ENCODE results near the gene IGF2BP2. TPM values are rescaled to one million over a fixed set of nuclear protein-coding genes. Genes with fewer than 3 reads are reported as not detected.
A peak's percentile ranks its signal among the peaks of the same experiment; 100 is the strongest.

Gene IGF2BP2
- total RNA-seq, 1 donor, result 67.8 TPM

- H3K4me3 ChIP-seq (ENCODE audit: low read depth, low read length), result no peak overlapping the region
- DNase-seq (ENCODE audit: low read depth), result peak; percentile 39
- TF ChIP-seq CTCF (IDR thresholded peaks at IDR 0.05; ENCODE audit: insufficient read depth, low read depth, low read length), result no peak
Observed at GRCh38 chr3:185693985-185694653, 130.7 kb downstream of the IGF2BP2 start.

GRCh38 chr3:185691622-185692021, 133.2 kb downstream of the IGF2BP2 start:
- DNase-seq (ENCODE audit: low read depth), result no peak
- no peak overlapping the region for H3K4me3 ChIP-seq (ENCODE audit: low read depth, low read length)
- no peak for TF ChIP-seq CTCF (IDR thresholded peaks at IDR 0.05; ENCODE audit: insufficient read depth, low read depth, low read length)

- peak; percentile 40 for DNase-seq (ENCODE audit: low read depth)
- no peak for TF ChIP-seq CTCF (IDR thresholded peaks at IDR 0.05; ENCODE audit: insufficient read depth, low read depth, low read length)
- no peak overlapping the region for H3K4me3 ChIP-seq (ENCODE audit: low read depth, low read length)
Observed at GRCh38 chr3:185687271-185687878, 137.5 kb downstream of the IGF2BP2 start.

- TF ChIP-seq CTCF (IDR thresholded peaks at IDR 0.05; ENCODE audit: insufficient read depth, low read depth, low read length), result no peak
- no peak overlapping the region for H3K4me3 ChIP-seq (ENCODE audit: low read depth, low read length)
- DNase-seq (ENCODE audit: low read depth), result no peak
Observed at GRCh38 chr3:185685231-185686035, 139.4 kb downstream of the IGF2BP2 start.

GRCh38 chr3:185680231-185680630, 144.6 kb downstream of the IGF2BP2 start:
- no peak for TF ChIP-seq CTCF (IDR thresholded peaks at IDR 0.05; ENCODE audit: insufficient read depth, low read depth, low read length)
- DNase-seq (ENCODE audit: low read depth), result peak; percentile 28

GRCh38 chr3:185678027-185678426, 146.8 kb downstream of the IGF2BP2 start:
- H3K4me3 ChIP-seq (ENCODE audit: low read depth, low read length), result no peak overlapping the region
- TF ChIP-seq CTCF (IDR thresholded peaks at IDR 0.05; ENCODE audit: insufficient read depth, low read depth, low read length), result no peak
- no peak for DNase-seq (ENCODE audit: low read depth)

More at GRCh38 chr3:185680231-185680630, 144.6 kb downstream of the IGF2BP2 start:
- no peak overlapping the region for H3K4me3 ChIP-seq (ENCODE audit: low read depth, low read length)
